Measurements from ENCODE around the gene ZBTB47.

ZBTB47 gene

GRCh38 chr3:42712688-42713372 is 59.3 kb downstream of the ZBTB47 start:
- DNase-seq (ENCODE audit: low spot score): no peak

- no peak for DNase-seq (ENCODE audit: low spot score)
Measured at GRCh38 chr3:42713747-42714146, 60.2 kb downstream of the ZBTB47 start.

- no peak for DNase-seq (ENCODE audit: low spot score)
Measured at GRCh38 chr3:42714171-42714852, 60.8 kb downstream of the ZBTB47 start.
